RCC 7860 (cell line): ENCODE results near the gene LOXHD1.

Source experiments
- DNase-seq: peaks from one replicate; pipeline ENCODE4 v3.0.0-alpha.2; 2015; ENCODE audit warnings: low spot score
- FAIRE-seq: peaks from 2 replicates; lab custom pipeline; 2012; peaks lifted over from hg19 to GRCh38; lab: Jason Lieb, UNC

Gene LOXHD1

GRCh38 chr18:46657115-46657955 lies at the start of gene LOXHD1:
Gene LOXHD1, minus strand, starts transcription at chr18:46657220. Its CDS starts 187 bp downstream, at chr18:46657033.
- DNase-seq (no peak), FAIRE-seq (no peak)

- DNase-seq (no peak), FAIRE-seq (no peak)
Measured at GRCh38 chr18:46705521-46705920, 48.5 kb upstream of the LOXHD1 start.

GRCh38 chr18:46704816-46705215 lies 47.8 kb upstream of the LOXHD1 start:
- FAIRE-seq (no peak), DNase-seq (no peak)

GRCh38 chr18:46704189-46704588 lies 47.2 kb upstream of the LOXHD1 start:
- FAIRE-seq, result no peak
- DNase-seq, result no peak

- no peak for FAIRE-seq
- no peak for DNase-seq
Measured at GRCh38 chr18:46702471-46702870, 45.5 kb upstream of the LOXHD1 start.

GRCh38 chr18:46700066-46700824 lies 43.2 kb upstream of the LOXHD1 start:
- FAIRE-seq (no peak), DNase-seq (no peak)

GRCh38 chr18:46696702-46697101 lies 39.7 kb upstream of the LOXHD1 start:
- FAIRE-seq, result no peak
- DNase-seq, result no peak

- FAIRE-seq, result no peak
- DNase-seq, result no peak
Measured at GRCh38 chr18:46696268-46696667, 39.2 kb upstream of the LOXHD1 start.

GRCh38 chr18:46693996-46694395 lies 37.0 kb upstream of the LOXHD1 start:
- DNase-seq (no peak), FAIRE-seq (no peak)

GRCh38 chr18:46688853-46689525 lies 32.0 kb upstream of the LOXHD1 start:
- no peak for FAIRE-seq
- no peak for DNase-seq

GRCh38 chr18:46686186-46686585 lies 29.2 kb upstream of the LOXHD1 start:
- FAIRE-seq (no peak), DNase-seq (no peak)

- no peak for FAIRE-seq
- no peak for DNase-seq
Measured at GRCh38 chr18:46683252-46683651, 26.2 kb upstream of the LOXHD1 start.

- DNase-seq, result no peak
- no peak for FAIRE-seq
Measured at GRCh38 chr18:46680784-46681695, 24.0 kb upstream of the LOXHD1 start.

GRCh38 chr18:46679846-46680598 lies 23.0 kb upstream of the LOXHD1 start:
- FAIRE-seq (no peak), DNase-seq (no peak)

GRCh38 chr18:46678785-46679399 lies 21.9 kb upstream of the LOXHD1 start:
- DNase-seq (no peak), FAIRE-seq (no peak)

GRCh38 chr18:46678041-46678440 lies 21.0 kb upstream of the LOXHD1 start:
- FAIRE-seq (no peak), DNase-seq (no peak)

GRCh38 chr18:46677611-46678010 lies 20.6 kb upstream of the LOXHD1 start:
- DNase-seq (peak; percentile 29), FAIRE-seq (peak; percentile 42)

- DNase-seq, result peak; percentile 72
- FAIRE-seq, result peak; percentile 90
Measured at GRCh38 chr18:46676182-46676835, 19.3 kb upstream of the LOXHD1 start.

- no peak for FAIRE-seq
- DNase-seq, result no peak
Measured at GRCh38 chr18:46675112-46675511, 18.1 kb upstream of the LOXHD1 start.
